ENCODE measurements around the gene TNC.

Gene TNC

DNA sequence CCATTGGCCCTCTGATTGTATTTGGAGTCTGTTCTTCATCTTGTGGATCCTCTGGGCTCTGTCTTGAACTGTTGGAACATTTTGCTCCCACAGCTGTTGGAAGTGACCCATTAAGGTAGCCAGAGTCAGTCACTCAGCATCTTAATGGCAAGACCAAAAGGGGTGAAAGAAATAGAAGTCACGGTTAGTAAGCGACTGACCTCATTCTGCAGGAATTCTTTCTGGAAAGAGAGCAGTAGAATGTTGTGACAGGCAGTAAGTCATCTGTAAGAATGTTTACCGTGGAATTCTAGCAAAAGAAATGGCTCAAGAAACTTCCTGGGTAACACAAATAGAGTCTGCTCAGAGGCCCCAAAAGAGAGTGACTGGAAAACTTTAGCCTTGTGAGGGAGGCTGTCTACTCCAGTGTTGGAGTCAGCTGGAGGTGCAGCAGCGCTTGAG lies 28.6 kb upstream of the TNC start:
- CTCF ChIA-PET: no interaction called here
- DNase-seq (ENCODE audit: extremely low spot score): no peak
- POLR2A ChIA-PET: no interaction called here
- no peak for TF ChIP-seq BHLHE40 (IDR thresholded peaks at IDR 0.05; ENCODE audit: borderline replicate concordance)
- no peak for TF ChIP-seq FOXM1 (IDR thresholded peaks at IDR 0.05; ENCODE audit: borderline replicate concordance)
- TF ChIP-seq L3MBTL2 (conservative IDR thresholded peaks at IDR 0.05): no peak
- TF ChIP-seq ARNT (IDR thresholded peaks at IDR 0.05): no peak
- TF ChIP-seq FOXA1 (IDR thresholded peaks at IDR 0.05): no peak
- TF ChIP-seq CTBP1 (IDR thresholded peaks at IDR 0.05; ENCODE audit: borderline replicate concordance): no peak
- TF ChIP-seq, protein P1, sequence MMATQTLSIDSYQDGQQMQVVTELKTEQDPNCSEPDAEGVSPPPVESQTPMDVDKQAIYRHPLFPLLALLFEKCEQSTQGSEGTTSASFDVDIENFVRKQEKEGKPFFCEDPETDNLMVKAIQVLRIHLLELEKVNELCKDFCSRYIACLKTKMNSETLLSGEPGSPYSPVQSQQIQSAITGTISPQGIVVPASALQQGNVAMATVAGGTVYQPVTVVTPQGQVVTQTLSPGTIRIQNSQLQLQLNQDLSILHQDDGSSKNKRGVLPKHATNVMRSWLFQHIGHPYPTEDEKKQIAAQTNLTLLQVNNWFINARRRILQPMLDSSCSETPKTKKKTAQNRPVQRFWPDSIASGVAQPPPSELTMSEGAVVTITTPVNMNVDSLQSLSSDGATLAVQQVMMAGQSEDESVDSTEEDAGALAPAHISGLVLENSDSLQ (IDR thresholded peaks at IDR 0.05): no peak
- TF ChIP-seq HDGF (IDR thresholded peaks at IDR 0.05; ENCODE audit: borderline replicate concordance): no peak
- TF ChIP-seq SP1 (IDR thresholded peaks at IDR 0.05): no peak

DNA sequence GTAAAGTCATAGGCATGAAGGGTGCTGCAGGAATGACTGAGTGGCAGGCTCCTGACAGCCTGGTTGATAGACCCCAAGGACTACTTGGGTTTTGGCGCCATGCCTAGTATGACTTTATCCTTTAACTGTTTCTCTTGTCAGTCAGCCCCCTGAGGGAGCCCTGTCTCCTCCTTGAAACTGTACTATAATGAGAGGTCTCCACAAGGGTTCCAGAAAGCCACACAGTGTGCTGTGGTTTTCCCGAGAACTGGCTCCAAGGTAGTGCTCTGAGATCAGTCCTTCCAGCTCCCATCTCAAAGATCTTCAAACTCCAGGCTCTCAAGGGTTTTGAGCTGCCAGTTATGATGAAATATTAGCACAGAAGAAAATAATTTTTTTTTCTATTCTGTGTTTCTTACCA lies 26.7 kb upstream of the TNC start:
- POLR2A ChIA-PET: no interaction called here
- no peak for TF ChIP-seq ARNT (IDR thresholded peaks at IDR 0.05)
- no peak for TF ChIP-seq FOXK2 (IDR thresholded peaks at IDR 0.05)
- no peak for TF ChIP-seq NFRKB (IDR thresholded peaks at IDR 0.05)
- no peak for DNase-seq (ENCODE audit: extremely low spot score)
- CTCF ChIA-PET: no interaction called here

DNA sequence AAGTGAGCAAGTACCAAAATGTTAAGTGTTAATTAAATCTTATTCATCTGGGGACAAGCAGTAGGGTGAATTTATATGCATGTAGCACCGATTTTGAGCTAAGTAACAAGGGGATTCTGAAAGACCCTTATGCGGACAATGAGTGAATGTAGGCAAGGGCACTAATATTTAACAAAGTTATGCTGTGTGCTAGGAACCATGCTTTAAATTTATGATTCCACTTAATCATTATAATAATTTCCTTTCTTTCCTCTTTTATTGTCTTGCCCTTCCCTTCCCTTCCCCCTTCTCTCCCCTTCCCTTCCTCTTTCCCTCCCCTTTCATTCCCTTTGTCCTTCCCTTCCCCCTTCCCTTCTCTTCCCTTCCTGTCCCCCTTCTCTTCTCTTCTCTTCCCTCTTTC lies 25.7 kb upstream of the TNC start:
- no peak for DNase-seq (ENCODE audit: extremely low spot score)
- ChIA-PET POLR2A (no interaction called here), CTCF (no interaction called here)
- TF ChIP-seq FOXM1 (IDR thresholded peaks at IDR 0.05; ENCODE audit: borderline replicate concordance): no peak
- no peak for TF ChIP-seq FOXA1 (IDR thresholded peaks at IDR 0.05)
- TF ChIP-seq SP1 (IDR thresholded peaks at IDR 0.05): no peak
- TF ChIP-seq ARNT (IDR thresholded peaks at IDR 0.05): no peak
- no peak for TF ChIP-seq NFRKB (IDR thresholded peaks at IDR 0.05)
- no peak for TF ChIP-seq TARDBP (IDR thresholded peaks at IDR 0.05)
- no peak for TF ChIP-seq SUZ12 (IDR thresholded peaks at IDR 0.05)
- no peak for TF ChIP-seq BHLHE40 (IDR thresholded peaks at IDR 0.05; ENCODE audit: borderline replicate concordance)
- no peak for TF ChIP-seq ZNF384 (IDR thresholded peaks at IDR 0.05)
- TF ChIP-seq, protein P1 (IDR thresholded peaks at IDR 0.05): no peak

DNA sequence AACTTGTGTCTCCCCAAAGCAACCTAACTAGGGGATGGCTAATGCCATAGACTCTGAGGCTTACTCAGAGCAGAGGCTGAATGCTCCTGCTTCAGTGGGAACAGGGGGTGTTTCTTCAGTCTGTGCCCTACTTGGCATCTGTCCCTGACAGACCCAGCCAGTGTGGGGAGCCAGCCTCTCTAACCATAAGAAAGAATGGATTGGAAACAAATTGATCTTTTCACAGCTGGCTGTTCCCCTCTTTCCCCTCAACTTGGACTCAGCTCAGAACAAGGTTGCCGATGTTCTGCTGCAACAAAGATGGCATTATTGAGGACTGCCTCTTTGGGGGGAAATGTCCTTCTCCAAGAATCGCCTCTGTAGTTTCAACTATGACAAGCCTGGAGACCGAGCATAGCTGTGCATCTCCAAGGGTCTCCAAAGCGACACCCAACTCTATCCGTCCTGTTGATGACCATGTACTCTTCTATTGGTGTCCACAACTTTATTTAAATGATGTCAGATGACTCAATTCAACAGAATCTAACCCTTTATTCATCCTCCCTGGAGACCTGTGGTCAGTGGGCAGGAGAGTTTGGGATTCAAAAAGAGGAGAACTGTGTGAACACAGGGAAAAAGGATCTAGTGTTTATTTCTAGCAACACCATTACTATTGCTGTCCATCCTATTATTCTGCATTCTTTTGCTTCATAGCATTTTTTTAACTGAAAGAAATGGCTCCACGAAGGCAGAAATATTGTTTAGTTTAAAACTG lies 24.7 kb upstream of the TNC start:
- CTCF ChIA-PET: no interaction called here
- POLR2A ChIA-PET: no interaction called here
- DNase-seq (ENCODE audit: extremely low spot score): no peak
- TF ChIP-seq, protein P1 (IDR thresholded peaks at IDR 0.05): no peak
- TF ChIP-seq CTBP1 (IDR thresholded peaks at IDR 0.05; ENCODE audit: borderline replicate concordance): no peak
- no peak for TF ChIP-seq SP1 (IDR thresholded peaks at IDR 0.05)
- no peak for TF ChIP-seq FOXM1 (IDR thresholded peaks at IDR 0.05; ENCODE audit: borderline replicate concordance)
- no peak for TF ChIP-seq ARNT (IDR thresholded peaks at IDR 0.05)
- no peak for TF ChIP-seq LEF1 (IDR thresholded peaks at IDR 0.05; ENCODE audit: borderline replicate concordance)
- no peak for TF ChIP-seq ELF4 (IDR thresholded peaks at IDR 0.05)
- no peak for TF ChIP-seq BHLHE40 (IDR thresholded peaks at IDR 0.05; ENCODE audit: borderline replicate concordance)
- TF ChIP-seq FOXK2 (IDR thresholded peaks at IDR 0.05): no peak
- TF ChIP-seq SUZ12 (IDR thresholded peaks at IDR 0.05): no peak
- no peak for TF ChIP-seq L3MBTL2 (conservative IDR thresholded peaks at IDR 0.05)
- TF ChIP-seq TARDBP (IDR thresholded peaks at IDR 0.05): no peak
- TF ChIP-seq HDGF (IDR thresholded peaks at IDR 0.05; ENCODE audit: borderline replicate concordance): no peak
- TF ChIP-seq FOXA1 (IDR thresholded peaks at IDR 0.05): no peak
- no peak for TF ChIP-seq NFRKB (IDR thresholded peaks at IDR 0.05)
- no peak for TF ChIP-seq ZNF384 (IDR thresholded peaks at IDR 0.05)

DNA sequence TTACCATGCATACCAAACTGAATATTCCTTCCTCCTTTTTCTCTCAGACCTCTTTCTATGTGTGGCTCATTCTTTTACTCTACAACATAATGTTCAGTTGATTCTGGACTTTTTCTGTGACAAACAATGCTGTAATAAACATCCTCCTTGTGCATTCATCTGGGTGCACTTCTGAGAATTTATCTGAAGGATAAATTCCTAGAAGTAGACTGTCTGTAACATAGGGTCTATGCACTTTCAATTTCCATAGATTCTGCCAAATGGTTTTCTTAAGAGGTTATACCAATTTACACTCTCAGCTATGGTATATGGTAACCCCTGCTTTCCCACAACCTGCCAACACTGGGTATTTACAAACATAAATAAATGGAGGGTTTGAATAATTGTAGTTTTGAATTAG lies 24.1 kb upstream of the TNC start:
- TF ChIP-seq, protein P1 (IDR thresholded peaks at IDR 0.05): no peak
- TF ChIP-seq FOXA1 (IDR thresholded peaks at IDR 0.05) (no peak), L3MBTL2 (conservative IDR thresholded peaks at IDR 0.05) (no peak), CTBP1 (IDR thresholded peaks at IDR 0.05; ENCODE audit: borderline replicate concordance) (no peak), TARDBP (IDR thresholded peaks at IDR 0.05) (no peak)
- ChIA-PET CTCF (no interaction called here), POLR2A (no interaction called here)
- no peak for DNase-seq (ENCODE audit: extremely low spot score)

DNA sequence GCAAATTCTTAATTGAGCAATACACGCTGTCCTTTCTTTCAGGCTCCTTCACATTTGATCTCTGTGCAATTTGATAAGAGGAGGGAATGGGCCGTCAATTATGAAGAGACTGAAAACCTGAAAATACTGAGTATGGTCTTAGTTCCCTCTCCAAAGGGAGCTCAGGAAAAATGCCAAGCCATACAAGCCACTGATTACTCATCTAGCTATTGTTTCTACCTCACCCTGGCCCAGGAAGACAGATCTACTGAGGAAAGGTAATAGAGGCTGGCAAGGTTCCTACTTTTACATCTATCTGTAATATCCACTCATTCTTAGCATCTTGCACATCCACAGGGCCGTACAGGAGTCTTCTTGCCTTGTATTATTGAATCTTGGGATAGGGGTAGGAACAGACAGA lies 23.7 kb upstream of the TNC start:
- ChIA-PET CTCF (no interaction called here), POLR2A (no interaction called here)
- no peak for DNase-seq (ENCODE audit: extremely low spot score)
- TF ChIP-seq SUZ12 (IDR thresholded peaks at IDR 0.05): no peak
- TF ChIP-seq BHLHE40 (IDR thresholded peaks at IDR 0.05; ENCODE audit: borderline replicate concordance): no peak
- no peak for TF ChIP-seq FOXK2 (IDR thresholded peaks at IDR 0.05)
- no peak for TF ChIP-seq ELF4 (IDR thresholded peaks at IDR 0.05)
- TF ChIP-seq, protein P1 (IDR thresholded peaks at IDR 0.05): no peak
- TF ChIP-seq FOXM1 (IDR thresholded peaks at IDR 0.05; ENCODE audit: borderline replicate concordance): no peak
- TF ChIP-seq L3MBTL2 (conservative IDR thresholded peaks at IDR 0.05): no peak
- TF ChIP-seq ZNF384 (IDR thresholded peaks at IDR 0.05): no peak
- no peak for TF ChIP-seq HDGF (IDR thresholded peaks at IDR 0.05; ENCODE audit: borderline replicate concordance)
- TF ChIP-seq ARNT (IDR thresholded peaks at IDR 0.05): no peak
- no peak for TF ChIP-seq TARDBP (IDR thresholded peaks at IDR 0.05)
- no peak for TF ChIP-seq LEF1 (IDR thresholded peaks at IDR 0.05; ENCODE audit: borderline replicate concordance)

All from HEK293T (cell line).